GM12878 (cell line): ENCODE results near the gene ZNF367. TPM values are rescaled to one million over a fixed set of nuclear protein-coding genes. Genes with fewer than 3 reads are reported as not detected.
A peak's percentile ranks its signal among the peaks of the same experiment; 100 is the strongest.

Experiments used
- ATAC-seq: fragments of 200-7000 bp; cut with Tn5 transposase; 3 replicates; pipeline ENCODE4 v1.9.1; 2020; ENCODE audit warnings: mild to moderate bottlenecking, moderate library complexity
- BruUV-seq: library from RNA; stranded (reverse); fragments of 400-500 nt; replicated peaks from 2 replicates; lab custom pipeline; 2021; lab: Mats Ljungman, UMichigan
- CTCF ChIA-PET: fragments of 300-600 bp; sonication (Branson Sonifier 250); formaldehyde crosslinking; extraction: SDS; loops from one replicate; lab custom pipeline; 2021; ENCODE audit warnings: inconsistent platforms; lab: Yijun Ruan, JAX
- POLR2A ChIA-PET: fragments of 350-600 bp; formaldehyde crosslinking; extraction: SDS; loops from one replicate; lab custom pipeline; 2021; ENCODE audit warnings: inconsistent platforms; lab: Charles Lee
- RAD21 ChIA-PET: fragments of 300-600 bp; sonication (Branson Sonifier 250); formaldehyde crosslinking; loops from one replicate; lab custom pipeline; 2023; ENCODE audit warnings: antibody characterized with exemption; ENCODE audit not compliant: unreplicated experiment; lab: Charles Lee
- SMC1A ChIA-PET: fragments of 300-600 bp; sonication (Branson Sonifier 250); formaldehyde crosslinking; loops from one replicate; lab custom pipeline; 2023; ENCODE audit not compliant: unreplicated experiment, uncharacterized antibody; lab: Charles Lee
- DNase-seq: peaks from one replicate; pipeline ENCODE4 v3.0.0-alpha.2; 2011; ENCODE audit warnings: low read depth, low spot score
- FAIRE-seq: peaks from 3 replicates; lab custom pipeline; 2011; peaks lifted over from hg19 to GRCh38; lab: Jason Lieb, UNC
- H2AFZ ChIP-seq: 2 replicates; pipeline ENCODE4 v1.6.0; 2011; ENCODE audit warnings: low read depth, low read length, control low read depth; ENCODE audit not compliant: control insufficient read depth
- H3K27ac ChIP-seq: 2 replicates; pipeline ENCODE4 v1.5.1; 2011; ENCODE audit warnings: control low read depth; ENCODE audit not compliant: control insufficient read depth, insufficient read depth
- H3K27me3 ChIP-seq, 2 experiments: replicated peaks in 1 of 2; 2 replicates each; pipeline versions ENCODE4 v1.6.0 to v1.6.1; 2011; ENCODE audit warnings: low read length in 1 of 2; ENCODE audit not compliant: control insufficient read depth in 2 of 2, insufficient read depth in 2 of 2
- H3K36me3 ChIP-seq, 2 experiments: 2 replicates each; pipeline ENCODE4 v1.5.1; 2011; ENCODE audit warnings: low read length in 1 of 2; ENCODE audit not compliant: control insufficient read depth in 2 of 2, insufficient read depth in 2 of 2
- H3K4me1 ChIP-seq: 2 replicates; pipeline ENCODE4 v1.6.1; 2011; ENCODE audit warnings: mild to moderate bottlenecking, low read length, moderate library complexity, mixed read lengths; ENCODE audit not compliant: control insufficient read depth, insufficient read depth
- H3K4me2 ChIP-seq: 2 replicates; pipeline ENCODE4 v1.6.0; 2011; ENCODE audit warnings: control low read depth; ENCODE audit not compliant: control insufficient read depth, insufficient read depth
- H3K4me3 ChIP-seq: fragments of 200-600 bp; sonication (generic); 2 replicates; pipeline ENCODE4 v1.5.1; 2016
- H3K79me2 ChIP-seq: 2 replicates; pipeline ENCODE4 v1.6.0; 2011; ENCODE audit warnings: low read length; ENCODE audit not compliant: control insufficient read depth, insufficient read depth
- H3K9ac ChIP-seq: 2 replicates; pipeline ENCODE4 v1.8.0; 2011; ENCODE audit warnings: low read length, control low read depth, mixed read lengths; ENCODE audit not compliant: control insufficient read depth, insufficient read depth
- H3K9me3 ChIP-seq: replicated peaks from 3 replicates; pipeline ENCODE4 v1.5.1; 2011; ENCODE audit warnings: mild to moderate bottlenecking, low read length; ENCODE audit not compliant: control insufficient read depth, insufficient read depth
- H4K20me1 ChIP-seq: 2 replicates; pipeline ENCODE4 v1.6.0; 2011; ENCODE audit not compliant: control insufficient read depth, insufficient read depth
- ATF7 ChIP-seq: fragments of 450-650 bp; IDR thresholded peaks from 2 replicates; pipeline ENCODE4 v1.6.1; 2016; ENCODE audit warnings: low read depth, mild to moderate bottlenecking
- BACH1 ChIP-seq: fragments of 450-650 bp; IDR thresholded peaks from 2 replicates; pipeline ENCODE4 v1.6.1; 2017; ENCODE audit warnings: mild to moderate bottlenecking, borderline replicate concordance
- BCL3 ChIP-seq: IDR thresholded peaks from 2 replicates; pipeline ENCODE4 v1.6.1; 2011; ENCODE audit warnings: borderline replicate concordance, low read depth, mild to moderate bottlenecking, moderate library complexity, low read length; ENCODE audit not compliant: insufficient read depth, poor library complexity, severe bottlenecking
- CHD4 ChIP-seq: fragments of 200-600 bp; sonication (generic); IDR thresholded peaks from 2 replicates; pipeline ENCODE4 v1.6.1; 2016; ENCODE audit warnings: mild to moderate bottlenecking
- EED ChIP-seq: sonication (generic); IDR thresholded peaks from 2 replicates; pipeline ENCODE4 v1.6.1; 2016; ENCODE audit warnings: antibody characterized with exemption, low read depth
- HDAC6 ChIP-seq: fragments of 200-600 bp; sonication (generic); IDR thresholded peaks from one replicate; pipeline ENCODE4 v1.8.0; 2017; ENCODE audit warnings: antibody characterized with exemption; ENCODE audit not compliant: unreplicated experiment
- IKZF1 ChIP-seq: fragments of 450-650 bp; conservative IDR thresholded peaks from 2 replicates; pipeline ENCODE4 v1.6.1; 2017; ENCODE audit warnings: antibody characterized with exemption, mild to moderate bottlenecking
- IKZF2 ChIP-seq, 2 experiments: fragments of 450-650 bp; IDR thresholded peaks; 2 replicates each; pipeline ENCODE4 v1.6.1; 2017; ENCODE audit warnings: mild to moderate bottlenecking in 2 of 2, moderate library complexity in 2 of 2
- LARP7 ChIP-seq: fragments of 450-650 bp; IDR thresholded peaks from 2 replicates; pipeline ENCODE4 v1.6.1; 2017; ENCODE audit warnings: mild to moderate bottlenecking
- MLLT1 ChIP-seq: fragments of 450-650 bp; IDR thresholded peaks from 2 replicates; pipeline ENCODE4 v1.6.1; 2016; ENCODE audit warnings: mild to moderate bottlenecking
- PML ChIP-seq: IDR thresholded peaks from 2 replicates; pipeline ENCODE4 v1.6.1; 2012; ENCODE audit warnings: low read length, inconsistent platforms
- POLR2A ChIP-seq: IDR thresholded peaks from 2 replicates; pipeline ENCODE4 v1.6.1; 2011; ENCODE audit warnings: low read depth, mild to moderate bottlenecking, low read length
- RB1 ChIP-seq: fragments of 450-650 bp; formaldehyde crosslinking; IDR thresholded peaks from 2 replicates; pipeline ENCODE4 v1.6.1; 2017; ENCODE audit warnings: mild to moderate bottlenecking, borderline replicate concordance
- RFX5 ChIP-seq: IDR thresholded peaks from 2 replicates; pipeline ENCODE4 v1.6.1; 2011; ENCODE audit warnings: low read depth, low read length, improper control_type of control experiment
- SMARCA5 ChIP-seq: fragments of 450-650 bp; IDR thresholded peaks from 2 replicates; pipeline ENCODE4 v1.6.1; 2017; ENCODE audit warnings: mild to moderate bottlenecking
- TCF12 ChIP-seq: IDR thresholded peaks from 2 replicates; pipeline ENCODE4 v1.6.1; 2011; ENCODE audit warnings: low read depth, mild to moderate bottlenecking, low read length
- TCF3 ChIP-seq: IDR thresholded peaks from 2 replicates; pipeline ENCODE4 v1.6.1; 2012; ENCODE audit warnings: low read depth, mild to moderate bottlenecking, low read length, borderline replicate concordance; ENCODE audit not compliant: insufficient read depth
- USF1 ChIP-seq: IDR thresholded peaks from 2 replicates; pipeline ENCODE4 v1.6.1; 2011; ENCODE audit warnings: borderline replicate concordance, low read depth, mild to moderate bottlenecking, moderate library complexity, mixed read lengths, low read length; ENCODE audit not compliant: insufficient read depth; ENCODE audit errors: extremely low read length
- ZNF207 ChIP-seq: fragments of 450-650 bp; IDR thresholded peaks from 2 replicates; pipeline ENCODE4 v1.6.1; 2014; ENCODE audit warnings: antibody characterized with exemption, mild to moderate bottlenecking, borderline replicate concordance
- ZNF217 ChIP-seq: fragments of 450-650 bp; IDR thresholded peaks from 2 replicates; pipeline ENCODE4 v1.6.1; 2017; ENCODE audit warnings: antibody characterized with exemption, mild to moderate bottlenecking
- ZSCAN29 ChIP-seq: fragments of 450-650 bp; IDR thresholded peaks from 2 replicates; pipeline ENCODE4 v1.6.1; 2017; ENCODE audit warnings: mild to moderate bottlenecking, moderate library complexity
- WGBS: methylation state at CpG from one replicate; pipeline ENCODE4 v1.1.6; 2016; ENCODE audit warnings: low lambda C conversion rate; ENCODE audit not compliant: insufficient replicate concordance, insufficient coverage; ENCODE audit errors: missing lambda C conversion rate; 5-methylcytosine and 5-hydroxymethylcytosine counted together
- in situ Hi-C: fragments of 300-500 bp; cut with MboI; formaldehyde crosslinking; loops from 9 replicates; pipeline ENCODE4 v1.14.3; 2018; ENCODE audit warnings: mixed read lengths
- intact Hi-C: fragments of 100-400 bp; cut with micrococcal nuclease; formaldehyde crosslinking; loops from one replicate; pipeline ENCODE4 v1.14.2; 2022; ENCODE audit not compliant: unreplicated experiment
- polyA plus RNA-seq, 11 experiments: library from polyadenylated mRNA; depleted of rRNA in 4 of 11; unstranded in 6 of 11; stranded (reverse) in 5 of 11; fragments of >200 nt; fragmentation: Nextera tagmentation in 4 of 11; fragmentation: Illumina TruSeq in 1 of 11; extraction: Ambion mirVana in 4 of 11; extraction: Trizol in 1 of 11; gene quantifications; 1 replicate in 1 of 11; 2 replicates in 10 of 11; pipeline versions ENCODE4 v1.2.1 to v1.2.3, GENCODE V29; 2011 to 2016; ENCODE audit warnings: inconsistent platforms in 2 of 11, missing spikeins in 2 of 11, low read depth in 1 of 11
- total RNA-seq, 4 experiments: library from RNA; depleted of rRNA in 3 of 4; stranded (reverse); fragments of >200 nt in 3 of 4; fragmentation: Illumina TruSeq in 1 of 4; extraction: Trizol in 1 of 4; gene quantifications; 2 replicates each; pipeline versions ENCODE4 v1.2.1 to v1.2.3, GENCODE V29; 2013 to 2021

Gene ZNF367
- total and polyA plus RNA-seq, 10 of the 15 experiments (the other 5 are each of a cell fraction or from before 2014, with no cell fraction given): 2.9 to 16.3 (median 11.1) TPM

GRCh38 chr9:96418920-96419690 is 935 bp upstream of the ZNF367 start:
- H3K27ac ChIP-seq: peak overlapping the region; percentile 90
- H3K79me2 ChIP-seq: peaks cover 28% of the 10 kb centered on the region
- POLR2A ChIA-PET: interaction anchor here (0.6 to 1.2 kb wide), 4 partner anchors 13 to 149 kb away, joined by 3 to 4 read pairs (median 4); no protein-coding TSS in a partner anchor
- in situ Hi-C loops: loop anchor here (10.0 to 25.0 kb wide), 2 partner anchors 1086 to 1218 kb away; partner anchors contain the start of genes NCBP1, TMOD1 and TSTD2
- intact Hi-C loops: loop anchor here (2.0 to 10.0 kb wide), 2 partner anchors 32 to 146 kb away; partner anchors contain the start of gene HABP4
- SMC1A ChIA-PET: interaction anchor here (1.0 kb wide), 1 partner anchor 20 kb away, joined by 3 read pairs; no protein-coding TSS in a partner anchor
- peak overlapping the region; percentile 58 for H2AFZ ChIP-seq
- peak overlapping the region; percentile 83 for H3K4me2 ChIP-seq
- H3K9ac ChIP-seq: peak overlapping the region; percentile 50
- WGBS: under 1% methylated on average over 43 of the region's 58 CpGs
- no peak for DNase-seq
- H3K4me1 ChIP-seq: peaks cover 19% of the 10 kb centered on the region
- CTCF ChIA-PET: interaction anchor here (0.8 kb wide), 1 partner anchor 33 kb away, joined by 4 read pairs; no protein-coding TSS in a partner anchor
- no peaks in the 10 kb centered on the region for H3K9me3 ChIP-seq
- H3K4me3 ChIP-seq: peak overlapping the region; percentile 91
- FAIRE-seq: no peak
- RAD21 ChIA-PET: interaction anchor here (0.6 to 1.5 kb wide), 4 partner anchors 30 to 248 kb away, joined by 3 to 4 read pairs (median 4); no protein-coding TSS in a partner anchor
- H3K36me3 ChIP-seq: no peaks in the 10 kb centered on the region
- peak; percentile 69 for ATAC-seq
- no peaks in the 10 kb centered on the region for H4K20me1 ChIP-seq
- H3K27me3 ChIP-seq: no peaks in the 10 kb centered on the region
- BruUV-seq: no TSS peak
- TF ChIP-seq LARP7: peak; percentile 84
- TF ChIP-seq ZNF217: 0 out of 2 replicates have a peak, but pooled peaks have one; percentile 62
- TF ChIP-seq IKZF1: peak; percentile 83
- TF ChIP-seq ZNF207: 0 out of 2 replicates have a peak, but pooled peaks have one; percentile 71
- peak; percentile 79 for TF ChIP-seq PML
- 0 out of 2 replicates have a peak, but pooled peaks have one; percentile 71 for TF ChIP-seq MLLT1
- TF ChIP-seq USF1: no peak
- no peak for TF ChIP-seq TCF3
- 0 out of 2 replicates have a peak, but pooled peaks have one; percentile 22 for TF ChIP-seq ZSCAN29
- no peak; the same call in 1 of the 2 replicates for TF ChIP-seq RB1
- no peak for TF ChIP-seq CHD4
- peak; percentile 52 to 68; a peak in 3 of 4 replicates for TF ChIP-seq IKZF2 (IDR thresholded peaks at IDR 0.05)
- peak; percentile 47; the same call in 1 of the 2 replicates for TF ChIP-seq SMARCA5
- no peak for TF ChIP-seq BCL3
- TF ChIP-seq ATF7: no peak
- 0 out of 2 replicates have a peak, but pooled peaks have one; percentile 46 for TF ChIP-seq EED
- TF ChIP-seq BACH1: peak; percentile 55; the same call in 1 of the 2 replicates
- TF ChIP-seq HDAC6: no peak
- peak; percentile 26; the same call in 1 of the 2 replicates for TF ChIP-seq TCF12
- TF ChIP-seq RFX5: no peak
- TF ChIP-seq POLR2A: peak; percentile 68; the same call in 1 of the 2 replicates
